ENCODE data around the gene JAZF1.

The JAZF1 gene

GRCh38 chr7:28003408-28003807, 177.2 kb downstream of the JAZF1 start:
- TF ChIP-seq YY1 (IDR thresholded peaks at IDR 0.05; ENCODE audit: low read depth): no peak
- TF ChIP-seq EGR1 (IDR thresholded peaks at IDR 0.05): no peak
- no peak for TF ChIP-seq EP300 (IDR thresholded peaks at IDR 0.05; ENCODE audit: borderline replicate concordance)
- no peak for TF ChIP-seq CREB1 (IDR thresholded peaks at IDR 0.05; ENCODE audit: low read depth)
- no peak for TF ChIP-seq TEAD4 (IDR thresholded peaks at IDR 0.05)
- no peak for TF ChIP-seq CEBPB (IDR thresholded peaks at IDR 0.05)
- TF ChIP-seq MAX (IDR thresholded peaks at IDR 0.05): no peak
- TF ChIP-seq ZBTB7A (IDR thresholded peaks at IDR 0.05; ENCODE audit: low read depth): no peak
- TF ChIP-seq TAF1 (IDR thresholded peaks at IDR 0.05; ENCODE audit: low read depth): no peak
- TF ChIP-seq NFIC (IDR thresholded peaks at IDR 0.05): no peak
- TF ChIP-seq TCF12 (IDR thresholded peaks at IDR 0.05; ENCODE audit: low read depth): no peak
- TF ChIP-seq RAD21 (IDR thresholded peaks at IDR 0.05; ENCODE audit: low read depth): no peak
- no peak for TF ChIP-seq USF1 (IDR thresholded peaks at IDR 0.05)
- no peak for TF ChIP-seq REST (IDR thresholded peaks at IDR 0.05; ENCODE audit: low read depth)
- TF ChIP-seq FOXM1 (IDR thresholded peaks at IDR 0.05; ENCODE audit: borderline replicate concordance, low read depth): no peak

- TF ChIP-seq YY1 (IDR thresholded peaks at IDR 0.05; ENCODE audit: low read depth) (peak; percentile 89), FOXM1 (IDR thresholded peaks at IDR 0.05; ENCODE audit: borderline replicate concordance, low read depth) (no peak), TEAD4 (IDR thresholded peaks at IDR 0.05) (no peak), EGR1 (IDR thresholded peaks at IDR 0.05) (no peak), MAX (IDR thresholded peaks at IDR 0.05) (no peak), REST (IDR thresholded peaks at IDR 0.05; ENCODE audit: low read depth) (no peak), TCF12 (IDR thresholded peaks at IDR 0.05; ENCODE audit: low read depth) (no peak), CEBPB (IDR thresholded peaks at IDR 0.05) (no peak), EP300 (IDR thresholded peaks at IDR 0.05; ENCODE audit: borderline replicate concordance) (no peak), ZBTB7A (IDR thresholded peaks at IDR 0.05; ENCODE audit: low read depth) (no peak), TAF1 (IDR thresholded peaks at IDR 0.05; ENCODE audit: low read depth) (no peak), NFIC (IDR thresholded peaks at IDR 0.05) (no peak), USF1 (IDR thresholded peaks at IDR 0.05) (peak; percentile 91)
Measured at GRCh38 chr7:28002638-28003037, 178.0 kb downstream of the JAZF1 start.

GRCh38 chr7:28001896-28002295, 178.7 kb downstream of the JAZF1 start:
- no peak for TF ChIP-seq TCF12 (IDR thresholded peaks at IDR 0.05; ENCODE audit: low read depth)
- no peak for TF ChIP-seq FOXM1 (IDR thresholded peaks at IDR 0.05; ENCODE audit: borderline replicate concordance, low read depth)
- TF ChIP-seq YY1 (IDR thresholded peaks at IDR 0.05; ENCODE audit: low read depth): no peak
- TF ChIP-seq TAF1 (IDR thresholded peaks at IDR 0.05; ENCODE audit: low read depth): no peak
- no peak for TF ChIP-seq CEBPB (IDR thresholded peaks at IDR 0.05)
- TF ChIP-seq TEAD4 (IDR thresholded peaks at IDR 0.05): no peak
- no peak for TF ChIP-seq ZBTB7A (IDR thresholded peaks at IDR 0.05; ENCODE audit: low read depth)
- no peak for TF ChIP-seq USF1 (IDR thresholded peaks at IDR 0.05)
- no peak for TF ChIP-seq EP300 (IDR thresholded peaks at IDR 0.05; ENCODE audit: borderline replicate concordance)

- TF ChIP-seq MAX (IDR thresholded peaks at IDR 0.05) (no peak), USF1 (IDR thresholded peaks at IDR 0.05) (no peak), CREB1 (IDR thresholded peaks at IDR 0.05; ENCODE audit: low read depth) (no peak), NFIC (IDR thresholded peaks at IDR 0.05) (no peak), TAF1 (IDR thresholded peaks at IDR 0.05; ENCODE audit: low read depth) (no peak), TCF12 (IDR thresholded peaks at IDR 0.05; ENCODE audit: low read depth) (no peak), EGR1 (IDR thresholded peaks at IDR 0.05) (no peak), RAD21 (IDR thresholded peaks at IDR 0.05; ENCODE audit: low read depth) (no peak), REST (IDR thresholded peaks at IDR 0.05; ENCODE audit: low read depth) (no peak), EP300 (IDR thresholded peaks at IDR 0.05; ENCODE audit: borderline replicate concordance) (no peak), CEBPB (IDR thresholded peaks at IDR 0.05) (no peak), YY1 (IDR thresholded peaks at IDR 0.05; ENCODE audit: low read depth) (no peak), FOXM1 (IDR thresholded peaks at IDR 0.05; ENCODE audit: borderline replicate concordance, low read depth) (no peak), TEAD4 (IDR thresholded peaks at IDR 0.05) (no peak), ZBTB7A (IDR thresholded peaks at IDR 0.05; ENCODE audit: low read depth) (no peak)
Measured at GRCh38 chr7:27999829-28000228, 180.8 kb downstream of the JAZF1 start.
